HTR-8/SVneo (cell line): ENCODE measurements around the gene IFNL4.

Experiments used
- DNase-seq: peaks from one replicate; pipeline ENCODE4 v3.0.0; 2011; ENCODE audit warnings: low spot score, mixed read lengths; ENCODE audit not compliant: insufficient read length
- FAIRE-seq: peaks from 2 replicates; lab custom pipeline; 2011; peaks lifted over from hg19 to GRCh38; lab: Jason Lieb, UNC

Gene IFNL4

DNA sequence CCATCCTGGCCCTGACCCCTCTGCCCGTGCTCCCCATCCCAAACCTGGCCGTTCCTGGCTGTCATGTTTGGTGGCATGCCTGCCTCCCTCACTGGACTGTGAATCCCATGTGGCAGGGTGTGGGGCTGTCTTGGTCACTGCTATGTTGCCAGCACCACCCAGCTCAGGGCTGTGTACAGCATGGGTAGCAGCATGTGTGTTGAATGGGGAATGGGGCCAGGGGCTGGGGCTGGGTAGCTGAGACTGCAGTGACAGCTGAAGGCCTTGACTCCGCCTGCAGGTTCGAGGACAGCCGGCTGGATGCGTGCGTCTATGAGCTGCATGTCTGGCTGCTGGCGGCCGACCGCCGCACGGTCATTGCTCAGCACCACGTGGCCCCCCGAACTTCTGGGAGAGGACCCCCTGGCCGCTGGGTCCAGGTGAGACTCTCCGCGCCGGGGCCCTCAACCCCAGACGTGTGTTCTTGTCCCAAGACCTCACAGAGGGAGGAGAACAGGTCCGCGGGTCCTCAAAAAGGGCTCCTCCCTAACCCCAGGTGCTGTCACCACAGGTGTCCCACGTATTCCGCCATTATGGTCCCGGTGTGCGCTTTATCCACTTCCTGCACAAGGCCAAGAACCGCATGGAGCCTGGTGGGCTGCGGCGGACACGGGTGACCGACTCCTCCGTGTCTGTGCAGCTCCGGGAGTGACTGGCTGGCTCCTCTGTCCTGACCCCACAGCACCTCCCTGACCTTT, 48.4 kb downstream of the IFNL4 start:
- DNase-seq (no peak), FAIRE-seq (no peak)

DNA sequence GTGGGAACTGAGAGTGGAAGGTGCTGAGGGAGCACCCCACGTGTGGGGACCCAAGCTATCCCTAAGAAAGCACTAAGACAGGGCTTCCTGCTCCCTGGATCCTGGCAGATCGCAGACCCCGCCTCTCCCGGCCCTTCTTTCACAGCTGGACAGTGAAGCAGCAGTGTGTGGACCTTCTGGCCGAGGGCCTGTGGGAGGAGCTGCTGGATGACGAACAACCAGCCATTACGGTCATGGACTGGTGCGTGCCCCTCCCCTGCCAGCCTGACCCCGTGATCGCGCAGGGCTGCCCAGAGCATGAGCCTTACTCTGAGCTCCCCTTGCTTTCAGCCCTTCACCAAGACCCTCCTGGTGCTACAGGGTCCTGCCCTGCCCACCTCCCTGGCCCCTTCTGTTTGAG, 49.6 kb downstream of the IFNL4 start:
- DNase-seq = no peak
- no peak for FAIRE-seq

DNA sequence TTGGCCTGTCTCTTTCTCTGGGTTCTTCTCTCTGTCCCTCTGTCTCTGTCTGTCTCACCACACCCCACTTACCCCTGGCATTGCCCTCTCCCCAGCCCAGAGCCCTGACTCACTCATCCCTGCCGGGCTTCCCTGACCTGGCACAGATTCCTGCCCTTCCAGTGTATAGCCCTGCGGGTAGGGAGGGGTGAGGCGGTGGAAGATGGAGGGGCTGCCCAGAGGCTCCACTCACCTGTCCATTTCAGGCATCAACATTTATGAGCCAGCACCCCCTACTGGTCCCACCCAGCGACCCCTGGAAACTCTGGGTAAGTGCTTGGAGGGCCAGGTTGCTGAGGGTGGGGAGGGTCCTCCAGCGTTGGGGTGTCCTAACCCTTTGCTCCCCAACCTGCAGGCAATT, 50.8 kb downstream of the IFNL4 start:
- FAIRE-seq = no peak
- DNase-seq = no peak

DNA sequence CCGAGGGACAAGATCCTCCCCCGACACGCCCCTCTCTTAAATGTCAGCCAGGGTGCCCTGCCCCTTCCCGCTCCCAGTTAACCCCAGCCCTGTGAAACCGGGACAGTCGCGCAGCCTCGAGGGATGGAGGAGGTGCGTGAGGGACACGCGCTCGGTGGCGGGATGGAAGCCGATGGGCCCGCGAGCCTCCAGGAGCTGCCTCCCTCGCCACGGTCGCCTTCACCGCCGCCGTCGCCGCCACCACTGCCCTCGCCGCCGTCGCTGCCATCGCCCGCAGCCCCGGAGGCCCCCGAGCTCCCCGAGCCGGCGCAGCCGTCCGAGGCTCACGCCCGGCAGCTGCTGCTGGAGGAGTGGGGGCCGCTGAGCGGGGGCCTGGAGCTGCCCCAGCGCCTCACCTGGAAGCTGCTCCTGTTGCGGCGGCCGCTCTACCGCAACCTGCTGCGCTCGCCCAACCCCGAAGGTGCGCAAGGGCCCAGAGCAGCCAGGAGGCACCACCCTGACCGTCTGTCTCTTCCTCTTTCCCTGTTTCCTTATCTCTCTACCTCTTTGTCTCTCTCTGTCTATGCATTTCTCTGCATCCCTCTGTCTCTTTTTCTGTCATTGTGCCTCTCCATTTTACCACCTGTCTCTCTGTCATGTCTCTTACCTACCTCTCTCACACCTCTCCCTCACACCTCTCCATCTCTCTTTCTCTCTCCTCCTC, 51.6 kb downstream of the IFNL4 start, which contains the start of gene NCCRP1:
NCCRP1 (plus strand) TSS at position 105 of the 703 bp plus-strand sequence; CDS start at position 124, 19 bp downstream.
- DNase-seq (no peak), FAIRE-seq (no peak)

DNA sequence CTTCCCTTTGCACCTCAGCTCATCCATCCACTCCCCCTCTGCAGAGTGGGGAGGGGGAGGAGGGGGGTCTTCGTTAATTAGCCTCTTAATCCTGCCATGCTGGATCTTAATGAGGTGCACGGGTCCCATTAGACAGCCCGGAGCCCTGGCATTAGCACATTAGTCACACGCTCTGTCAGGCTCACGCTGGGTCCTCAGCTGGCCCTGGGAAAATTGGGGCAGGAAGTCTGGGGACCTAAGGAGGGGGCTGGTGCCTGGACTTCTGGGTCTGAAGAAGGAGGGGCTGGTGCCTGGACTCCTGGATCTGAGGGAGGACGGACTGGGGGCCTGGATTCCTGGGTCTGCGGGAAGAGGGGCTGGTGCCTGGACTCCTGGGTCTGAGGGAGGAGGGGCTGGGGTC, 52.3 kb downstream of the IFNL4 start:
- DNase-seq (no peak), FAIRE-seq (no peak)
